ENCODE measurements around the gene DCBLD1.
"Not testable (repeated sequence)": the region's sequence is repeated elsewhere in the genome, so short reads cannot be mapped to it uniquely, and the experiment has no call there.

DCBLD1 gene

DNA sequence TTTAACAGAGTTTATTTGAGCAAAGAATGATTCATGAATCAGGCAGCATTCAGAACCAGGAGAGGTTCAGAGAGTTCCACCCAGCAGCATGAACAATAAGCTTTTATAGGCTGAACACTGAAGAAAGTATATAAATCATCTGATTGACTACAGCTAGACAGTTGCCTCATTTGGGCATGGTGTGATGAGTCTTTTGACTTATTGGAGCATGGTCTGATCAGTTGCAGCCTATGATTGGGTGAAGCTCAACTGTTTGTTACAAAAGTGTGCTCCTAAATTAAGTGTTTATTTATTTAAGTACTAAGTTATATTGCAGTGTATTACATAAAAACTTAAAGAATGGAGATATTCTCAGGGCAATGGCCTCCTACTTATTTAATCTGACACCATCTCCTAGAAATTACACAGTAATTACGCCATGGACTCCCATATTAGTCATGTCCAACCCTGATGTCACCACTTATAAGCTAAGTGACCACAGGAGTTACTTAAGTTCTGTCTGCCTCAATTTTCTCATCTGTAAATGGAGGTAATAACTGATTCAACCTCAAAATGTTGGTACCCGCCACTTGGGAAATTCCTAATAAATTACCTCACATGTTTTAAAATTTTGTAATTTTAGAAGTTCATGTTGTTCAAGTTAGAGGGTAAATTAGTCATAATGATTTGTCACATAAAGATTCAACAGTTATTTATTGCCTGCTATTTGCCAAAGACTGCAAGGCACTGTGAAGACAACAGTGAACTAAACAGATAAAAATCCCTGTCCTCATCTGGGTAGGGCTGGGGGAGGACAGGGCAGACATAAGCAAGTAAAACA is 41.6 kb upstream of the DCBLD1 start (continued):
- TF ChIP-seq MZF1 (tag by site-specific recombination; IDR thresholded peaks at IDR 0.05; ENCODE audit: borderline replicate concordance) (no peak), ZNF658 (tag by site-specific recombination; IDR thresholded peaks at IDR 0.05) (no peak), SP2 (tag by site-specific recombination; IDR thresholded peaks at IDR 0.05) (peak; percentile 28), FEZF1 (tag by site-specific recombination; IDR thresholded peaks at IDR 0.05) (peak; percentile 27; the same call in 1 of the 2 replicates)
- TF ChIP-seq, protein P1, sequence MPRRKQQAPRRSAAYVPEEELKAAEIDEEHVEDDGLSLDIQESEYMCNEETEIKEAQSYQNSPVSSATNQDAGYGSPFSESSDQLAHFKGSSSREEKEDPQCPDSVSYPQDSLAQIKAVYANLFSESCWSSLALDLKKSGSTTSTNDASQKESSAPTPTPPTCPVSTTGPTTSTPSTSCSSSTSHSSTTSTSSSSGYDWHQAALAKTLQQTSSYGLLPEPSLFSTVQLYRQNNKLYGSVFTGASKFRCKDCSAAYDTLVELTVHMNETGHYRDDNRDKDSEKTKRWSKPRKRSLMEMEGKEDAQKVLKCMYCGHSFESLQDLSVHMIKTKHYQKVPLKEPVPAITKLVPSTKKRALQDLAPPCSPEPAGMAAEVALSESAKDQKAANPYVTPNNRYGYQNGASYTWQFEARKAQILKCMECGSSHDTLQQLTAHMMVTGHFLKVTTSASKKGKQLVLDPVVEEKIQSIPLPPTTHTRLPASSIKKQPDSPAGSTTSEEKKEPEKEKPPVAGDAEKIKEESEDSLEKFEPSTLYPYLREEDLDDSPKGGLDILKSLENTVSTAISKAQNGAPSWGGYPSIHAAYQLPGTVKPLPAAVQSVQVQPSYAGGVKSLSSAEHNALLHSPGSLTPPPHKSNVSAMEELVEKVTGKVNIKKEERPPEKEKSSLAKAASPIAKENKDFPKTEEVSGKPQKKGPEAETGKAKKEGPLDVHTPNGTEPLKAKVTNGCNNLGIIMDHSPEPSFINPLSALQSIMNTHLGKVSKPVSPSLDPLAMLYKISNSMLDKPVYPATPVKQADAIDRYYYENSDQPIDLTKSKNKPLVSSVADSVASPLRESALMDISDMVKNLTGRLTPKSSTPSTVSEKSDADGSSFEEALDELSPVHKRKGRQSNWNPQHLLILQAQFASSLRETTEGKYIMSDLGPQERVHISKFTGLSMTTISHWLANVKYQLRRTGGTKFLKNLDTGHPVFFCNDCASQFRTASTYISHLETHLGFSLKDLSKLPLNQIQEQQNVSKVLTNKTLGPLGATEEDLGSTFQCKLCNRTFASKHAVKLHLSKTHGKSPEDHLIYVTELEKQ (tag by site-specific recombination; IDR thresholded peaks at IDR 0.05; ENCODE audit: borderline replicate concordance), result no peak

DNA sequence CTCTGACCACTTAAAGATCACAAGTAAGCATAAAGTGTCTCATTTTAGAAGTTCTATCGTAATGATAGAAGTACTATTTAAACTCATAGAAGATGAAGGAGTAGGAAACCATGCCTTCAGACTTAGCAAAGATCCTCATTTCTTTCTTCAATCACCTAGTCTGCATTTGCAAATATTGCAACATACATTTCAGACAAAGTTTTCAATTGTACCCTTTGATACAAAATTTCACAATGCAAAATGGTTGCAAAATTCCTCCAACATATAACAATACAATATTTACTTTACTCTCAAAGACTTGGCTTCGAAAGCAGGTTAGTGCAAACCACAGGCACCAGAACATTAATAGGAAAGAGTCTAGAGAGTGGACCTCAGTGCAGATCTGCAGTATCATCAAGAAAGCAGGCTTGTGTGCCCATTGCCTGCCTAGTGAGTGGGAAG is 40.6 kb upstream of the DCBLD1 start:
- ChIA-PET CTCF (interaction anchor here (1.2 kb wide), 1 partner anchor 156 kb away, joined by 3 read pairs; no protein-coding TSS in a partner anchor), POLR2A (no interaction called here)
- Histone ChIP-seq H3K4me3 (ENCODE audit: low read depth, low read length) (no peak overlapping the region), H3K27ac (ENCODE audit: extremely low read depth, low read depth, low read length) (no peak overlapping the region), H3K36me3 (ENCODE audit: control insufficient read depth in 2 of 2, insufficient read depth in 1 of 2, low read length in 2 of 2) (no peaks in the 10 kb centered on the region), H3K4me1 (ENCODE audit: control insufficient read depth, insufficient read depth, low read length) (no peaks in the 10 kb centered on the region), H3K9me3 (ENCODE audit: control insufficient read depth, insufficient read depth, low read depth, low read length) (no peaks in the 10 kb centered on the region)
- TF ChIP-seq ZNF211 (tag by site-specific recombination; IDR thresholded peaks at IDR 0.05; ENCODE audit: low read depth) (no peak), ZNF404 (tag by site-specific recombination; IDR thresholded peaks at IDR 0.05) (no peak), KLF7 (tag by site-specific recombination; IDR thresholded peaks at IDR 0.05; ENCODE audit: borderline replicate concordance) (no peak), ZNF514 (tag by site-specific recombination; IDR thresholded peaks at IDR 0.05) (no peak), ZNF140 (tag by site-specific recombination; IDR thresholded peaks at IDR 0.05) (no peak), ZNF24 (tag by site-specific recombination; IDR thresholded peaks at IDR 0.05) (no peak), ZNF175 (tag by site-specific recombination; IDR thresholded peaks at IDR 0.05) (no peak), ZNF843 (tag by site-specific recombination; IDR thresholded peaks at IDR 0.05) (no peak), ZNF214 (tag by site-specific recombination; IDR thresholded peaks at IDR 0.05; ENCODE audit: borderline replicate concordance) (no peak)

DNA sequence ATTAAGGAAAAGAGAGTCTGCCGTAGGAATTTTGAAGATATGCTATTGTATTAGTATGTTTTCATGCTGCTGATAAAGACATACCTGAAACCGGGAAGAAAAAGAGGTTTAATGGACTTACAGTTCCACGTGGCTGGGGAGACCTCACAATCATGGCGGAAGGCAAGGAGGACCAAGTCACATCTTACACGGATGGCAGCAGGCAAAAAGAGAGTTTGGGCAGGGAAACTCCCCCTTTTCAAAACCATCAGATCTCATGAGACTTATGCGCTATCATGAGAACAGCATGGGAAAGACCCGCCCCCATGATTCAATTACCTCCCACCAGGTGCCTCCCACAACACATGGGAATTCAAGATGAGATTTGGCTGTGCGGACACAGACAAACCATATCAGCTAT is 40.2 kb upstream of the DCBLD1 start:
- CTCF ChIA-PET, result interaction anchor here (1.2 to 2.0 kb wide), 2 partner anchors 156 to 162 kb away, joined by 3 to 7 read pairs; no protein-coding TSS in a partner anchor
- H3K4me3 ChIP-seq (ENCODE audit: low read depth, low read length); POLR2A ChIA-PET; H3K9me3 ChIP-seq (ENCODE audit: control insufficient read depth, insufficient read depth, low read depth, low read length); H3K36me3 ChIP-seq (ENCODE audit: control insufficient read depth in 2 of 2, insufficient read depth in 1 of 2, low read length in 2 of 2); H3K4me1 ChIP-seq (ENCODE audit: control insufficient read depth, insufficient read depth, low read length); H3K27ac ChIP-seq (ENCODE audit: extremely low read depth, low read depth, low read length): not testable (repeated sequence)

DNA sequence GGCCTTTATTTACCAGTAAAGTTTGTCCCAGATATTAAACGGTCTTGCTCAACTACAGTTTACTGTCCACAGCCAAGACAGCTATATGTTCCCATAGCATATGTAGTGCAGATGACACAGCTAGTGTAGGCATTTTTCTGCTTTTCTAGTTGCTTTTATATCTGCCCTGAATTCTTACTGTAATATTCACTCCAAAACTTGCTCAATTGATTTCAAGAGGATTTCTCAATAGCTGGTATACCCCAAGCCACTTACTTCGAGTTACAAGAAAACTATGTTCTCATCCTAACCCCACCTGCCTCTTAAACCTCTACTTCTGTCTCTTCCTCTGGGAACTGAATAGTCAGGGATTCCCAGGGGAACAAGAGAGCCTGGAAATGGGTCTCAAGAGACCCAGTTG is 37.9 kb upstream of the DCBLD1 start:
- CTCF ChIA-PET, result interaction anchor here (0.7 to 2.0 kb wide), 3 partner anchors 160 to 1086 kb away, joined by 3 to 7 read pairs (median 3); no protein-coding TSS in a partner anchor
- POLR2A ChIA-PET, result interaction anchor here (0.6 kb wide), 1 partner anchor 17 kb away, joined by 6 read pairs; no protein-coding TSS in a partner anchor
- Histone ChIP-seq H3K36me3 (ENCODE audit: control insufficient read depth in 2 of 2, insufficient read depth in 1 of 2, low read length in 2 of 2) (no peaks in the 10 kb centered on the region), H3K9me3 (ENCODE audit: control insufficient read depth, insufficient read depth, low read depth, low read length) (no peaks in the 10 kb centered on the region), H3K4me3 (ENCODE audit: low read depth, low read length) (no peak overlapping the region), H3K4me1 (ENCODE audit: control insufficient read depth, insufficient read depth, low read length) (no peaks in the 10 kb centered on the region; the same call in 1 of the 2 replicates), H3K27ac (ENCODE audit: extremely low read depth, low read depth, low read length) (no peak overlapping the region)
- TF ChIP-seq ZNF585B (tag by site-specific recombination; IDR thresholded peaks at IDR 0.05), result no peak
- TF ChIP-seq, protein P2, sequence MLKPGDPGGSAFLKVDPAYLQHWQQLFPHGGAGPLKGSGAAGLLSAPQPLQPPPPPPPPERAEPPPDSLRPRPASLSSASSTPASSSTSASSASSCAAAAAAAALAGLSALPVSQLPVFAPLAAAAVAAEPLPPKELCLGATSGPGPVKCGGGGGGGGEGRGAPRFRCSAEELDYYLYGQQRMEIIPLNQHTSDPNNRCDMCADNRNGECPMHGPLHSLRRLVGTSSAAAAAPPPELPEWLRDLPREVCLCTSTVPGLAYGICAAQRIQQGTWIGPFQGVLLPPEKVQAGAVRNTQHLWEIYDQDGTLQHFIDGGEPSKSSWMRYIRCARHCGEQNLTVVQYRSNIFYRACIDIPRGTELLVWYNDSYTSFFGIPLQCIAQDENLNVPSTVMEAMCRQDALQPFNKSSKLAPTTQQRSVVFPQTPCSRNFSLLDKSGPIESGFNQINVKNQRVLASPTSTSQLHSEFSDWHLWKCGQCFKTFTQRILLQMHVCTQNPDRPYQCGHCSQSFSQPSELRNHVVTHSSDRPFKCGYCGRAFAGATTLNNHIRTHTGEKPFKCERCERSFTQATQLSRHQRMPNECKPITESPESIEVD (tag by site-specific recombination; IDR thresholded peaks at IDR 0.05), result no peak
- TF ChIP-seq ZNF76 (tag by site-specific recombination; IDR thresholded peaks at IDR 0.05; ENCODE audit: borderline replicate concordance, low read depth), result no peak
- TF ChIP-seq ZNF335 (tag by site-specific recombination; conservative IDR thresholded peaks at IDR 0.05), result no peak
- TF ChIP-seq, protein P3, sequence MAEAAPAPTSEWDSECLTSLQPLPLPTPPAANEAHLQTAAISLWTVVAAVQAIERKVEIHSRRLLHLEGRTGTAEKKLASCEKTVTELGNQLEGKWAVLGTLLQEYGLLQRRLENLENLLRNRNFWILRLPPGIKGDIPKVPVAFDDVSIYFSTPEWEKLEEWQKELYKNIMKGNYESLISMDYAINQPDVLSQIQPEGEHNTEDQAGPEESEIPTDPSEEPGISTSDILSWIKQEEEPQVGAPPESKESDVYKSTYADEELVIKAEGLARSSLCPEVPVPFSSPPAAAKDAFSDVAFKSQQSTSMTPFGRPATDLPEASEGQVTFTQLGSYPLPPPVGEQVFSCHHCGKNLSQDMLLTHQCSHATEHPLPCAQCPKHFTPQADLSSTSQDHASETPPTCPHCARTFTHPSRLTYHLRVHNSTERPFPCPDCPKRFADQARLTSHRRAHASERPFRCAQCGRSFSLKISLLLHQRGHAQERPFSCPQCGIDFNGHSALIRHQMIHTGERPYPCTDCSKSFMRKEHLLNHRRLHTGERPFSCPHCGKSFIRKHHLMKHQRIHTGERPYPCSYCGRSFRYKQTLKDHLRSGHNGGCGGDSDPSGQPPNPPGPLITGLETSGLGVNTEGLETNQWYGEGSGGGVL (tag by site-specific recombination; IDR thresholded peaks at IDR 0.05), result no peak
- no peak for TF ChIP-seq ZNF184 (tag by site-specific recombination; IDR thresholded peaks at IDR 0.05)
- TF ChIP-seq ZNF843 (tag by site-specific recombination; IDR thresholded peaks at IDR 0.05), result no peak
- TF ChIP-seq SETDB1 (IDR thresholded peaks at IDR 0.05; ENCODE audit: insufficient read length, low read length), result no peak
- TF ChIP-seq ZNF510 (tag by site-specific recombination; IDR thresholded peaks at IDR 0.05; ENCODE audit: insufficient replicate concordance), result no peak
